Ovary (tissue), 3 donors: ENCODE results near the gene LYZ.

Source experiments
- EP300 ChIP-seq: sonication (generic); formaldehyde crosslinking; IDR thresholded peaks from one replicate; pipeline ENCODE4 v1.6.1; 2017; ENCODE audit warnings: antibody characterized with exemption
- POLR2A ChIP-seq: fragments of 450-650 bp; IDR thresholded peaks from one replicate; pipeline ENCODE4 v1.6.1; 2017; ENCODE audit warnings: antibody characterized with exemption, mild to moderate bottlenecking, moderate library complexity
- TF ChIP-seq, protein P1 (sequence below), 3 donors: fragments of 450-650 bp in 2 of 3; fragments of 200-600 bp in 1 of 3; IDR thresholded peaks; one replicate each; pipeline versions ENCODE4 v1.5.1 to v1.8.0; 2016 to 2022; ENCODE audit warnings: antibody characterized with exemption in 3 of 3, mild to moderate bottlenecking in 1 of 3
- donor health status: DM: no; HTN: no; CAD: no.

DNA sequence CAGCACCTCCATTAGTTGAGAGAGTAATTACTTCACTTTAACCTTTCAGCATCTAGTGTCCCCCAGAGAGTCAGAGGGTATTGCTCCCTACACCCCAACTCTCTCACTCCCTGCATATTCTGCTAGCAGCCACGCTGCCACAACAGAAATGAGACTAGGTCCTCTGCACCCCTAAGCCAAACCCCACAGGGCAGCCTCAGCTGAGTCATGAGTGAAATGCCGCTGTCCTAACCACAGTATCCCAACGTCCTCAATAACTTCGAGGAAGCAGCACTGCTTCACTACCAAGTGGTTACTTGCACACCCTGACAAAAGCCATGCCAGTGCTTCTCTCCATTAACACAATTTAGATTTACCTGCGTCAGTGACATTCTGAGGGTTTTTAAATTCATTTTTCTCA is 6.9 kb upstream of the LYZ start:
- TF ChIP-seq, protein P1, sequence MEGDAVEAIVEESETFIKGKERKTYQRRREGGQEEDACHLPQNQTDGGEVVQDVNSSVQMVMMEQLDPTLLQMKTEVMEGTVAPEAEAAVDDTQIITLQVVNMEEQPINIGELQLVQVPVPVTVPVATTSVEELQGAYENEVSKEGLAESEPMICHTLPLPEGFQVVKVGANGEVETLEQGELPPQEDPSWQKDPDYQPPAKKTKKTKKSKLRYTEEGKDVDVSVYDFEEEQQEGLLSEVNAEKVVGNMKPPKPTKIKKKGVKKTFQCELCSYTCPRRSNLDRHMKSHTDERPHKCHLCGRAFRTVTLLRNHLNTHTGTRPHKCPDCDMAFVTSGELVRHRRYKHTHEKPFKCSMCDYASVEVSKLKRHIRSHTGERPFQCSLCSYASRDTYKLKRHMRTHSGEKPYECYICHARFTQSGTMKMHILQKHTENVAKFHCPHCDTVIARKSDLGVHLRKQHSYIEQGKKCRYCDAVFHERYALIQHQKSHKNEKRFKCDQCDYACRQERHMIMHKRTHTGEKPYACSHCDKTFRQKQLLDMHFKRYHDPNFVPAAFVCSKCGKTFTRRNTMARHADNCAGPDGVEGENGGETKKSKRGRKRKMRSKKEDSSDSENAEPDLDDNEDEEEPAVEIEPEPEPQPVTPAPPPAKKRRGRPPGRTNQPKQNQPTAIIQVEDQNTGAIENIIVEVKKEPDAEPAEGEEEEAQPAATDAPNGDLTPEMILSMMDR (IDR thresholded peaks at IDR 0.05): no peak
- TF ChIP-seq EP300: no peak
- TF ChIP-seq POLR2A: no peak
